ENCODE data around the gene PTX4. TPM values are rescaled to one million over a fixed set of nuclear protein-coding genes. Genes with fewer than 3 reads are reported as not detected.

Gene PTX4
- total RNA-seq, 1 donor from 2014 or later, result not detected

- no peak for DNase-seq (ENCODE audit: low read depth)
- TF ChIP-seq CTCF (conservative IDR thresholded peaks at IDR 0.05; ENCODE audit: low read depth, low read length), result no peak
- no peak overlapping the region for H3K4me3 ChIP-seq (ENCODE audit: low read depth, low read length)
These were observed 23.2 kb upstream of the PTX4 start for GRCh38 chr16:1511662-1512569.

- no peak for TF ChIP-seq CTCF (conservative IDR thresholded peaks at IDR 0.05; ENCODE audit: low read depth, low read length)
- H3K4me3 ChIP-seq (ENCODE audit: low read depth, low read length), result no peak overlapping the region
- DNase-seq (ENCODE audit: low read depth), result no peak
These were observed 22.2 kb upstream of the PTX4 start for GRCh38 chr16:1510941-1511351.

- TF ChIP-seq CTCF (conservative IDR thresholded peaks at IDR 0.05; ENCODE audit: low read depth, low read length), result no peak
- no peak overlapping the region for H3K4me3 ChIP-seq (ENCODE audit: low read depth, low read length)
- no peak for DNase-seq (ENCODE audit: low read depth)
These were observed 21.5 kb upstream of the PTX4 start for GRCh38 chr16:1510272-1510671.

- TF ChIP-seq CTCF (conservative IDR thresholded peaks at IDR 0.05; ENCODE audit: low read depth, low read length), result no peak
- no peak for DNase-seq (ENCODE audit: low read depth)
- no peak overlapping the region for H3K4me3 ChIP-seq (ENCODE audit: low read depth, low read length)
These were observed 20.8 kb upstream of the PTX4 start for GRCh38 chr16:1509307-1510221.

- no peak for DNase-seq (ENCODE audit: low read depth)
- H3K4me3 ChIP-seq (ENCODE audit: low read depth, low read length), result no peak overlapping the region
- TF ChIP-seq CTCF (conservative IDR thresholded peaks at IDR 0.05; ENCODE audit: low read depth, low read length), result no peak
These were observed 19.9 kb upstream of the PTX4 start for GRCh38 chr16:1508494-1509187.

- no peak for DNase-seq (ENCODE audit: low read depth)
- no peak overlapping the region for H3K4me3 ChIP-seq (ENCODE audit: low read depth, low read length)
- TF ChIP-seq CTCF (conservative IDR thresholded peaks at IDR 0.05; ENCODE audit: low read depth, low read length), result no peak
These were observed 17.9 kb upstream of the PTX4 start for GRCh38 chr16:1506494-1507213.

All from epithelial cell of proximal tubule (primary cell).